Measurements from ENCODE around the gene LARGE1. TPM values are rescaled to one million over a fixed set of nuclear protein-coding genes. Genes with fewer than 3 reads are reported as not detected.

Gene LARGE1
- total and polyA plus RNA-seq, 9 of the 15 experiments (the other 6 are each of a cell fraction or from before 2014, with no cell fraction given), result 0.01 to 0.66 (median 0.14) TPM; not detected in 2

GRCh38 chr22:33886696-33887095, 33.6 kb downstream of the LARGE1 start:
- in situ Hi-C loops (cut with MboI), result no loop called here
- BruUV-seq (replicated peaks), result no TSS peak
- ATAC-seq (no peak), FAIRE-seq (no peak), DNase-seq (ENCODE audit: extremely low read depth in 1 of 4, low spot score in 3 of 4) (no peak)
- ChIA-PET CTCF (ENCODE audit: low intra/inter-chr PET ratio) (no interaction called here), POLR2A (no interaction called here)
- 10% methylated on average over 3 of the region's 5 CpGs for WGBS (ENCODE audit: insufficient coverage, low coverage, missing lambda C conversion rate)
- no peak overlapping the region for H3K4me2 ChIP-seq (ENCODE audit: insufficient read depth, low read length)
- no peaks in the 10 kb centered on the region for H4K20me1 ChIP-seq (replicated peaks; ENCODE audit: control insufficient read depth, insufficient read depth, low read length)
- intact Hi-C loops (cut with micrococcal nuclease), result no loop called here
- H3K9me1 ChIP-seq (ENCODE audit: control insufficient read depth, insufficient read depth, low read length), result no peaks in the 10 kb centered on the region
- H3K9ac ChIP-seq (ENCODE audit: insufficient read depth in 1 of 2, low read depth in 2 of 2, low read length in 2 of 2), result no peak overlapping the region
- no peak overlapping the region for H3K27ac ChIP-seq (ENCODE audit: extremely low read depth, low read depth, low read length)
- H3K79me2 ChIP-seq (ENCODE audit: control insufficient read depth, insufficient read depth, low read length), result no peaks in the 10 kb centered on the region
- TF ChIP-seq ZBED1 (IDR thresholded peaks at IDR 0.05) (no peak), ZBTB7A (IDR thresholded peaks at IDR 0.05; ENCODE audit: borderline replicate concordance, control insufficient read depth, low read depth, low read length) (no peak), FOXA1 (IDR thresholded peaks at IDR 0.05; ENCODE audit: borderline replicate concordance) (no peak), HDAC2 (IDR thresholded peaks at IDR 0.05) (no peak), HMBOX1 (IDR thresholded peaks at IDR 0.05) (no peak), HDAC8 (tag; IDR thresholded peaks at IDR 0.05) (no peak), POLR2A (conservative IDR thresholded peaks at IDR 0.05) (no peak), PCBP1 (IDR thresholded peaks at IDR 0.05; ENCODE audit: low read depth, low read length, poor library complexity, severe bottlenecking) (no peak), ZNF695 (CRISPR knock-in tag; IDR thresholded peaks at IDR 0.05) (no peak), ELF4 (CRISPR knock-in tag; IDR thresholded peaks at IDR 0.05) (no peak), MEF2D (tag; conservative IDR thresholded peaks at IDR 0.05; ENCODE audit: low read depth) (no peak), POLR2AphosphoS2 (IDR thresholded peaks at IDR 0.05; ENCODE audit: low read length) (no peak), GTF2F1 (IDR thresholded peaks at IDR 0.05; ENCODE audit: low read depth, low read length) (no peak), ZNF239 (CRISPR knock-in tag; IDR thresholded peaks at IDR 0.05) (no peak)
- TF ChIP-seq, protein P1, sequence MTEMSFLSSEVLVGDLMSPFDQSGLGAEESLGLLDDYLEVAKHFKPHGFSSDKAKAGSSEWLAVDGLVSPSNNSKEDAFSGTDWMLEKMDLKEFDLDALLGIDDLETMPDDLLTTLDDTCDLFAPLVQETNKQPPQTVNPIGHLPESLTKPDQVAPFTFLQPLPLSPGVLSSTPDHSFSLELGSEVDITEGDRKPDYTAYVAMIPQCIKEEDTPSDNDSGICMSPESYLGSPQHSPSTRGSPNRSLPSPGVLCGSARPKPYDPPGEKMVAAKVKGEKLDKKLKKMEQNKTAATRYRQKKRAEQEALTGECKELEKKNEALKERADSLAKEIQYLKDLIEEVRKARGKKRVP (CRISPR knock-in tag; IDR thresholded peaks at IDR 0.05), result no peak
- TF ChIP-seq, protein P2, sequence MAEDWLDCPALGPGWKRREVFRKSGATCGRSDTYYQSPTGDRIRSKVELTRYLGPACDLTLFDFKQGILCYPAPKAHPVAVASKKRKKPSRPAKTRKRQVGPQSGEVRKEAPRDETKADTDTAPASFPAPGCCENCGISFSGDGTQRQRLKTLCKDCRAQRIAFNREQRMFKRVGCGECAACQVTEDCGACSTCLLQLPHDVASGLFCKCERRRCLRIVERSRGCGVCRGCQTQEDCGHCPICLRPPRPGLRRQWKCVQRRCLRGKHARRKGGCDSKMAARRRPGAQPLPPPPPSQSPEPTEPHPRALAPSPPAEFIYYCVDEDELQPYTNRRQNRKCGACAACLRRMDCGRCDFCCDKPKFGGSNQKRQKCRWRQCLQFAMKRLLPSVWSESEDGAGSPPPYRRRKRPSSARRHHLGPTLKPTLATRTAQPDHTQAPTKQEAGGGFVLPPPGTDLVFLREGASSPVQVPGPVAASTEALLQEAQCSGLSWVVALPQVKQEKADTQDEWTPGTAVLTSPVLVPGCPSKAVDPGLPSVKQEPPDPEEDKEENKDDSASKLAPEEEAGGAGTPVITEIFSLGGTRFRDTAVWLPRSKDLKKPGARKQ (CRISPR knock-in tag; IDR thresholded peaks at IDR 0.05), result no peak
- H2AFZ ChIP-seq (ENCODE audit: low read depth, low read length), result no peak overlapping the region
- no peaks in the 10 kb centered on the region for H3K36me3 ChIP-seq (ENCODE audit: control insufficient read depth, insufficient read depth, low read length)
- no peaks in the 10 kb centered on the region for H3K27me3 ChIP-seq (ENCODE audit: control insufficient read depth in 2 of 2, insufficient read depth in 2 of 2, low read length in 2 of 2)
- H3K4me1 ChIP-seq (replicated peaks in 1 of 2; ENCODE audit: control insufficient read depth in 2 of 2, insufficient read depth in 2 of 2, low read length in 2 of 2), result no peaks in the 10 kb centered on the region
- no peak overlapping the region for H3K4me3 ChIP-seq
- H3K9me3 ChIP-seq (replicated peaks; ENCODE audit: control insufficient read depth, insufficient read depth, low read depth, low read length), result no peaks in the 10 kb centered on the region

Measured in K562 (cell line).